ENCODE data around the gene CEP41.

DNA sequence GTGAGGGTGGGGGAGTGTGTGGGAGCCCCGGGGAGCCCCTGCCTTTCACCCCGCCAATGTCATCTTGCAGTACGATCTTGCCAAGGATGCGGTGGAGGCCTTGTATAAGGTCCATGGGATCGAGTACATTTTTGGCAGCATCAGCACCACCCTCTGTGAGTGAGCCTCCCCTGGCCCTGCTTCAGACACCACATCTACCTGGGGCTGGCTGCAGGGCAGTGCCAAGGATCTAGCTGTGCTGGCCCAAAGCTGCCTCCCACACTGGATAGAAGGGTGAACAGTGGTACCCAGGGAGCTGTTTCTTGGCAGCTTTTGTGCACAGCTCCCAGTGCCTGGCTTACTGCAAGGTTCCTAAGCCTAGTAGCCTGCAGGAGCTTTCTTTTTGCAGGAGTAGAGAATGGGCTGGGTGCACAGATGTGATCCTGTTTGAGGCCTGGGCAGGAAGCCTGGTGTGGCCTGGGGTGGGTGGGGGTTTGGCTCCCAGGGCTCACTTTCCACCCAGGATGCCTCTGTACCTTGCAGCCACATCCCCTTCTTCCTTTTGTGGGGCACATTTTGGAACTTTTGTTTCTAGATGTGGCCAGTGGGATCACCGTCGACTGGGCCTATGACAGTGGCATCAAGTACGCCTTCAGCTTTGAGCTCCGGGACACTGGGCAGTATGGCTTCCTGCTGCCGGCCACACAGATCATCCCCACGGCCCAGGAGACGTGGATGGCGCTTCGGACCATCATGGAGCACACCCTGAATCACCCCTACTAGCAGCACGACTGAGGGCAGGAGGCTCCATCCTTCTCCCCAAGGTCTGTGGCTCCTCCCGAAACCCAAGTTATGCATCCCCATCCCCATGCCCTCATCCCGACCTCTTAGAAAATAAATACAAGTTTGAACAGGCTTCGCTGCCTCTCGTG, 72.7 kb downstream of the CEP41 start:
- TF ChIP-seq CTCF (IDR thresholded peaks at IDR 0.05; ENCODE audit: insufficient read depth, low read length) (no peak), GABPA (IDR thresholded peaks at IDR 0.05; ENCODE audit: low read depth) (no peak), SPI1 (IDR thresholded peaks at IDR 0.05; ENCODE audit: borderline replicate concordance, low read depth) (no peak), REST (IDR thresholded peaks at IDR 0.05; ENCODE audit: insufficient replicate concordance, low read depth) (no peak), POLR2AphosphoS5 (IDR thresholded peaks at IDR 0.05; ENCODE audit: low read depth) (no peak)
